A549 (cell line): ENCODE measurements around the gene KRTAP5-5. TPM values are rescaled to one million over a fixed set of nuclear protein-coding genes. Genes with fewer than 3 reads are reported as not detected.

ENCODE experiments used
- ATAC-seq, 2 experiments: fragments of 200-7000 bp in 1 of 2; fragments of >200 bp in 1 of 2; cut with Nextera tagmentation in 1 of 2; cut with Tn5 transposase in 1 of 2; 3 replicates each; pipeline versions ENCODE4 v1.8.0 to v1.9.1; 2018 to 2020; ENCODE audit warnings: mild to moderate bottlenecking in 1 of 2, moderate library complexity in 1 of 2
- CTCF ChIA-PET: fragments of 300-600 bp; sonication (Branson Sonifier 250); formaldehyde crosslinking; extraction: SDS; loops from one replicate; lab custom pipeline; 2021; ENCODE audit warnings: antibody characterized with exemption, inconsistent platforms; lab: Yijun Ruan, JAX
- POLR2A ChIA-PET: fragments of 350-600 bp; formaldehyde crosslinking; extraction: SDS; loops from one replicate; lab custom pipeline; 2021; ENCODE audit warnings: antibody characterized with exemption, inconsistent platforms; lab: Yijun Ruan, JAX
- DNase-seq, 2 experiments: peaks; one replicate each; pipeline versions ENCODE4 v3.0.0 to v3.0.0-alpha.2; 2011 to 2016; ENCODE audit warnings: low read depth in 1 of 2, low spot score in 1 of 2
- FAIRE-seq: peaks from 2 replicates; lab custom pipeline; 2011; peaks lifted over from hg19 to GRCh38; lab: Jason Lieb, UNC
- H3K27ac ChIP-seq, 2 experiments: fragments of >200 bp; sonication (Bioruptor Twin); formaldehyde crosslinking; 3 replicates each; pipeline ENCODE4 v1.5.1; 2016 to 2017
- H3K4me1 ChIP-seq: fragments of >200 bp; sonication (Bioruptor Twin); formaldehyde crosslinking; 3 replicates; pipeline ENCODE4 v1.6.1; 2016
- H3K4me2 ChIP-seq: fragments of >200 bp; sonication (Bioruptor Twin); formaldehyde crosslinking; 3 replicates; pipeline ENCODE4 v1.6.1; 2016
- H3K4me3 ChIP-seq: fragments of >200 bp; sonication (Bioruptor Twin); formaldehyde crosslinking; 3 replicates; pipeline ENCODE4 v1.5.1; 2016
- H3K9me3 ChIP-seq: fragments of >200 bp; sonication (Bioruptor Twin); formaldehyde crosslinking; 3 replicates; pipeline ENCODE4 v1.6.1; 2016
- BHLHE40 ChIP-seq: IDR thresholded peaks from 2 replicates; pipeline ENCODE4 v1.6.1; 2012; ENCODE audit warnings: low read depth, low read length, inconsistent platforms
- CBX2 ChIP-seq: fragments of 200-600 bp; sonication (generic); IDR thresholded peaks from 2 replicates; pipeline ENCODE4 v1.6.1; 2016; ENCODE audit warnings: low read depth, mild to moderate bottlenecking, borderline replicate concordance
- CEBPB ChIP-seq, 2 experiments: fragments of >200 bp in 1 of 2; sonication (Bioruptor Twin) in 1 of 2; formaldehyde crosslinking in 1 of 2; IDR thresholded peaks; 2 replicates each; pipeline ENCODE4 v1.6.1; 2012 to 2016
- CHD2 ChIP-seq: fragments of 150-350 bp; IDR thresholded peaks from 2 replicates; pipeline ENCODE4 v1.6.1; 2014; ENCODE audit warnings: low read length; ENCODE audit not compliant: partially characterized antibody
- CHD4 ChIP-seq: fragments of 200-600 bp; sonication (generic); IDR thresholded peaks from 2 replicates; pipeline ENCODE4 v1.6.1; 2016; ENCODE audit warnings: antibody characterized with exemption, mild to moderate bottlenecking, borderline replicate concordance
- E2F6 ChIP-seq: IDR thresholded peaks from 2 replicates; pipeline ENCODE4 v1.6.1; 2012; ENCODE audit warnings: low read depth, borderline replicate concordance
- EHF ChIP-seq: fragments of 250-450 bp; sonication (Bioruptor Pico); IDR thresholded peaks from 2 replicates; pipeline ENCODE4 v1.5.0; 2020; ENCODE audit warnings: mild to moderate bottlenecking
- EHMT2 ChIP-seq: fragments of 200-600 bp; sonication (generic); IDR thresholded peaks from 2 replicates; pipeline ENCODE4 v1.6.1; 2016; ENCODE audit warnings: antibody characterized with exemption, low read depth, mild to moderate bottlenecking, moderate library complexity
- EP300 ChIP-seq, 2 experiments: fragments of >200 bp; sonication (Bioruptor Twin); formaldehyde crosslinking; IDR thresholded peaks; 2 replicates in 1 of 2; 3 replicates in 1 of 2; pipeline ENCODE4 v1.6.1; 2016 to 2017
- FOSL2 ChIP-seq, 2 experiments: fragments of 450-650 bp in 1 of 2; fragments of >200 bp in 1 of 2; sonication (Bioruptor Twin) in 1 of 2; formaldehyde crosslinking; IDR thresholded peaks; 2 replicates each; pipeline versions ENCODE4 v1.5.0 to v1.6.1; 2016 to 2020; ENCODE audit warnings: mild to moderate bottlenecking in 1 of 2, moderate library complexity in 1 of 2
- FOXS1 ChIP-seq: fragments of 250-450 bp; sonication (Bioruptor Pico); IDR thresholded peaks from 2 replicates; pipeline ENCODE4 v1.5.0; 2020; ENCODE audit warnings: mild to moderate bottlenecking, moderate library complexity
- HDAC2 ChIP-seq: fragments of 200-600 bp; sonication (generic); IDR thresholded peaks from 2 replicates; pipeline ENCODE4 v1.6.1; 2016
- HEYL ChIP-seq: fragments of 250-450 bp; sonication (Bioruptor Pico); IDR thresholded peaks from 2 replicates; pipeline ENCODE4 v1.8.0; 2021; ENCODE audit warnings: mild to moderate bottlenecking, moderate library complexity
- HOXA7 ChIP-seq: fragments of 250-450 bp; sonication (Bioruptor Pico); IDR thresholded peaks from 2 replicates; pipeline ENCODE4 v1.5.0; 2020; ENCODE audit warnings: mild to moderate bottlenecking, moderate library complexity
- HOXB13 ChIP-seq: fragments of 250-450 bp; sonication (Bioruptor Pico); IDR thresholded peaks from 2 replicates; pipeline ENCODE4 v1.5.0; 2020; ENCODE audit warnings: low read depth, mild to moderate bottlenecking, moderate library complexity
- HOXB5 ChIP-seq: fragments of 250-450 bp; sonication (Bioruptor Pico); IDR thresholded peaks from 2 replicates; pipeline ENCODE4 v1.5.0; 2020; ENCODE audit warnings: mild to moderate bottlenecking, moderate library complexity
- JUN ChIP-seq, 2 experiments: fragments of >200 bp; sonication (Bioruptor Twin); formaldehyde crosslinking; IDR thresholded peaks; 2 replicates in 1 of 2; 3 replicates in 1 of 2; pipeline ENCODE4 v1.6.1; 2016 to 2017
- POLR2AphosphoS2 ChIP-seq: conservative IDR thresholded peaks from 2 replicates; pipeline ENCODE4 v1.6.1; 2012; ENCODE audit warnings: low read length, improper control_type of control experiment, inconsistent platforms
- RAD21 ChIP-seq, 2 experiments: fragments of >200 bp in 1 of 2; sonication (Bioruptor Twin) in 1 of 2; formaldehyde crosslinking in 1 of 2; IDR thresholded peaks in 1 of 2; conservative IDR thresholded peaks in 1 of 2; 2 replicates in 1 of 2; 3 replicates in 1 of 2; pipeline ENCODE4 v1.6.1; 2012 to 2018; ENCODE audit warnings: inconsistent platforms in 1 of 2
- RCOR1 ChIP-seq: fragments of 150-350 bp; IDR thresholded peaks from 2 replicates; pipeline ENCODE4 v1.6.1; 2014; ENCODE audit warnings: antibody characterized with exemption, low read length, low read depth
- SREBF2 ChIP-seq: fragments of 450-650 bp; IDR thresholded peaks from 2 replicates; pipeline ENCODE4 v1.6.1; 2014; ENCODE audit warnings: mild to moderate bottlenecking, moderate library complexity
- ZFP36 ChIP-seq: fragments of 450-650 bp; IDR thresholded peaks from 2 replicates; pipeline ENCODE4 v1.6.1; 2014; ENCODE audit warnings: borderline replicate concordance; ENCODE audit not compliant: partially characterized antibody
- ZNF302 ChIP-seq: fragments of 250-450 bp; sonication (Bioruptor Pico); IDR thresholded peaks from 2 replicates; pipeline ENCODE4 v1.9.0; 2021; ENCODE audit warnings: inconsistent platforms, mild to moderate bottlenecking, moderate library complexity
- ZSCAN20 ChIP-seq: fragments of 250-450 bp; sonication (Bioruptor Pico); IDR thresholded peaks from 2 replicates; pipeline ENCODE4 v1.8.0; 2022; ENCODE audit warnings: mild to moderate bottlenecking, moderate library complexity
- whole genome bisulfite sequencing: methylation state at CpG from one replicate; pipeline ENCODE4 v1.1.6; 2017; ENCODE audit errors: missing lambda C conversion rate; 5-methylcytosine and 5-hydroxymethylcytosine counted together
- polyA plus RNA-seq, 4 experiments: library from polyadenylated mRNA; depleted of rRNA in 3 of 4; stranded (reverse); fragments of >200 nt; fragmentation: RNase III in 1 of 4; extraction: RNeasy Plus Mini Kit Qiagen cat#74134 plus additional on column Dnase treatment in 1 of 4; gene quantifications; 2 replicates in 3 of 4; 3 replicates in 1 of 4; pipeline ENCODE4 v1.2.3, GENCODE V29; 2011 to 2017

The KRTAP5-5 gene
- polyA plus RNA-seq, 2 of the 4 experiments (the other 2 are of a cell fraction) = not detected

GRCh38 chr11:1650034-1650917, 20.7 kb downstream of the KRTAP5-5 start:
- Histone ChIP-seq H3K9me3 (no peaks in the 10 kb centered on the region), H3K27ac (no peak overlapping the region), H3K4me3 (no peak overlapping the region), H3K4me2 (no peak overlapping the region), H3K4me1 (no peaks in the 10 kb centered on the region; the same call in 2 of the 3 replicates)
- ChIA-PET CTCF (interaction anchor here (0.8 to 12.2 kb wide), 14 partner anchors 8 to 504 kb away, joined by 3 to 350 read pairs (median 4); partner anchors contain the start of gene INS), POLR2A (no interaction called here)
- DNase-seq = peak in 1 of 2 experiments; percentile 23
- TF ChIP-seq RAD21 (conservative IDR thresholded peaks at IDR 0.05 in 1 of 2, IDR thresholded peaks at IDR 0.05 in 1 of 2) (no peak), ZFP36 (no peak), RCOR1 (no peak), FOSL2 (IDR thresholded peaks at IDR 0.05) (no peak), FOSL2 (CRISPR knock-in tag; IDR thresholded peaks at IDR 0.05) (no peak), ZNF302 (CRISPR knock-in tag) (no peak), BHLHE40 (no peak), HEYL (CRISPR knock-in tag) (no peak), CEBPB (IDR thresholded peaks at IDR 0.05) (no peak), EP300 (IDR thresholded peaks at IDR 0.05) (no peak), CBX2 (no peak), CHD4 (no peak), POLR2AphosphoS2 (no peak), EHMT2 (no peak), ZSCAN20 (CRISPR knock-in tag) (no peak), HDAC2 (no peak)
- no peak for FAIRE-seq
- WGBS = 52% methylated on average over 14 of the region's 15 CpGs
- no peak for ATAC-seq

GRCh38 chr11:1650918-1651262, 21.3 kb downstream of the KRTAP5-5 start:
- POLR2A ChIA-PET = no interaction called here
- Histone ChIP-seq H3K9me3 (no peaks in the 10 kb centered on the region), H3K4me3 (no peak overlapping the region), H3K4me1 (no peaks in the 10 kb centered on the region; the same call in 2 of the 3 replicates), H3K27ac (no peak overlapping the region), H3K4me2 (no peak overlapping the region)
- ATAC-seq (no peak), FAIRE-seq (no peak), DNase-seq (no peak)
- CTCF ChIA-PET = interaction anchor here (0.6 to 12.2 kb wide), 16 partner anchors 9 to 503 kb away, joined by 3 to 350 read pairs (median 4); partner anchors contain the start of gene INS
- TF ChIP-seq SREBF2 (no peak), BHLHE40 (no peak), HOXB5 (CRISPR knock-in tag) (no peak), HEYL (CRISPR knock-in tag) (no peak), E2F6 (no peak), HOXB13 (CRISPR knock-in tag) (no peak), EHF (no peak), HOXA7 (CRISPR knock-in tag) (no peak)
- WGBS = 22% methylated on average over 4 of the region's 5 CpGs

GRCh38 chr11:1651411-1651980, 21.9 kb downstream of the KRTAP5-5 start:
- no peak for DNase-seq
- no peak for ATAC-seq
- Histone ChIP-seq H3K4me3 (no peak overlapping the region), H3K9me3 (no peaks in the 10 kb centered on the region), H3K4me1 (no peaks in the 10 kb centered on the region; the same call in 2 of the 3 replicates), H3K4me2 (no peak overlapping the region), H3K27ac (no peak overlapping the region)
- CTCF ChIA-PET = interaction anchor here (0.6 to 12.2 kb wide), 15 partner anchors 9 to 502 kb away, joined by 3 to 350 read pairs (median 7); partner anchors contain the start of gene INS
- POLR2A ChIA-PET = no interaction called here
- no peak for FAIRE-seq
- 39% methylated on average over 7 of the region's 7 CpGs for WGBS
- no peak for TF ChIP-seq CHD2
- TF ChIP-seq ZSCAN20 (CRISPR knock-in tag) = no peak
- no peak for TF ChIP-seq ZFP36
- TF ChIP-seq JUN (IDR thresholded peaks at IDR 0.05) = no peak
- TF ChIP-seq RAD21 (conservative IDR thresholded peaks at IDR 0.05 in 1 of 2, IDR thresholded peaks at IDR 0.05 in 1 of 2) = no peak
- no peak for TF ChIP-seq CBX2
- TF ChIP-seq FOXS1 (CRISPR knock-in tag) = no peak
